HG03175 (cell line): Measurements from ENCODE around the gene PRSS21.

Source experiments
- ATAC-seq: cut with Tn5 transposase; IDR thresholded peaks from one replicate; pipeline ENCODE4 v1.9.1; 2021; ENCODE audit warnings: mild to moderate bottlenecking, moderate library complexity; ENCODE audit not compliant: unreplicated experiment

Gene PRSS21

DNA sequence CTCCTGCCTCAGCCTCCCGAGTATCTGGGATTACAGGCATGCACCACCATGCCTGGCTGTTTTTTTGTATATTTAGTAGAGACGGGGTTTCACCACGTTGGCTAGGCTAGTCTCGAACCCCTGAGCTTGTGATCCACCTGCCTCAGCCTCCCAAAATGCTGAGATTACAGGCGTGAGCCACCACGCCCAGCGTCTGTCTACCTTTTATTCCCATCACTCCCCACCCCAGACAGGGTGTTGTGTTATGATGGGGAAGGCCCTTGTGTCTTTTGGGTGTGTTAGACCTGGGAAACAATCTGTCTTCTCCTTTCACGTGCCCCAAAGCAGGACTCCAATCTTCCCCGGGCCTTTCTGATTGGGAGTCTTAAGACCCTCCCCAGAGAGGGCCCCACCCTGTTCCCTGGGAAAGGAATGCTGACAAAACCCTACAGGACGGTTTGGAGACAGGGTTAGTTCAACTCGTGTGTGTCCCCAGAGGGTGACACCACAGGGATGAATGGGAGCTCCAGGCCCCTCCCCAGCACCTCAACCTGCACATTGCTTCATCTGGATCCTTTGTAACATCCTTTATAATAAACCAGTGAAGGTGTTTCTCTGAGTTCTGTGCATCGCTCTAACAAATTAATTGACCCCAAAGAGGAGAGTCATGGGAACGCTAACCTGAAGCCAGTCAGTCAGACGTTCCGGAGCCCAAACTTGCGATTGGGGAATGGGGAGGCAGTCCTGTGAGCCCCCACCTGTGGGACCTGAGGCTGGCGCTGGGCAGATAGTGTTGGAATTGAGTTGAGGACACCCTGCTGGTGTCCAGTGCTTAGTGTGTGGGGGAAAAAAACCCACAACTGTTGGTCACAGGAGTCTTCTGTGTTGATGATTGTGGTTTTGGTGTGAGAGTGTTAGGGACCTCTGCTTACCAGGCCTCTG lies 36.8 kb upstream of the PRSS21 start:
- ATAC-seq: no peak

DNA sequence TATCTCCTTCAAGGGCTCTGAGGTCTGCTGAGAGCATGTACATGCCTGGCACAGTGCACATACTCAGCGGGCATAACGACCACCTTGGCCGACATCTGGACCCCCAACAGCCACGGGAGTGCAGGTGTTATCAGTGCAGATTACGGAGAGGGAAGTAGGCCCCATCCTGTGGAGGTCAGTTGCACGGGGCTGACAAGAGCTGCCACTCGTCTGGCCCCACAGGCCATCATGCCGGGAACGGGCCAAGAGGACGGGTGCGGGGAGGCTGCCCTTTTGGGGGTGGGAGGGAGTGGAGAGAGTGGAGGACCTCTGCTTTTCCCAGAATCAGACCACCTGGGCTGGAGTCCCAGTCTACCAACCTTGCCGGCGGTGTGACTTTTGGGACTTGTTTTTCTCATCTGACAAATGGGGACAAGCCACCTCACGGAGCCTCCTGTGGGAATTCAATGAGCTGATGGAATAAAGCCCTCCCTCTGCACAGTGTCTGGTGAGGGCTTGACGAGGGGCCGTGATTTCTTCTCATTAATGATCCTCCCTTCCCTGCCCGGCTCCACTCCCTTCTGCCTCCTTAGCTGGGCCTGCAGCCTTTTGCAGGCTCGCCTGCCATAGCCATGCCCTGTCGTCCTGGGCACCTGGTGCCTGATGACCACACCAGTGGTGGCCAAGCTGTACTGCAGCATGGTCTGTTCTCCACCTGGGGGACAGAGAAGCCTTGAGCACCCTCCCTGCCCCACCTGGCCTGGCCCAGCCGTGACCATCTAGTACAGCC lies 34.3 kb upstream of the PRSS21 start:
- no peak for ATAC-seq

DNA sequence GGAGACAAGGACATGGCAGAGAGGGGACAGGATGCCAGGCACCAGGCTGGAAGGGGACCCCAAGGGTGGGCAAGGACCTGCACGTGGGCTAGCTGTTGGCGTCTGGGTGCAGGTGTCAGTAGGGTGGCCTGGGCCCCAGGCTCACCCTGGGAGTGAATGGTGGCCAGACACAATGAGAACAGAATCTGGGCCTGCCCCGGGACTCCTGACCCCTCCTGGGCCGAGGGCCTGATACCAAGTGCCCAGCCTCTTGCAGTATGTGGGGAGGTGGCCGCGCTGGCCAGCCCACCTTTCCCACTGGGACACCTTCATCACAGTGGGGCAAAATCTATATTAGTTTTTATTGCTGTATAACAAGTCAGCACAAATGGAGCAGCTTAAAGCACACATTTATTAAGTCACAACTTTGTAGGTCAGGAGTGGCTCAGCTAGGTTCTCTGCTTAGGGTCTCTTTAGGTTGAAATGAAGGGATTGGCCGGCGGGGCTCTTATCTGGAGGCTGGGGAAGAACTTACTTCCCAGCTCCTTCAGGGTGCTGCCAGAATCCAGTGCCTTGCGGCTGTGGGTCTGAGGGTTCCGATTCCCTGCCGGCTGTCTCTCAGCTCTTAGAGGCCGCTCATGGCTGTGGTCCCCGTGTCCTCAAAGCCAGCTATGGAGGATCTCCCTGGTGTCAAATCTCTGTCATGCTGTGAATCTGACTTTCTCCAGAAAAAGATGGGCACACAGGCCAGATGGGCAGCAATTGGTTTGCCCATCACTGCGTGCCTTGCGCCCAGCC lies 33.3 kb upstream of the PRSS21 start:
- no peak for ATAC-seq

GRCh38 chr16:2784358-2785100 lies 32.5 kb upstream of the PRSS21 start:
- no peak for ATAC-seq

DNA sequence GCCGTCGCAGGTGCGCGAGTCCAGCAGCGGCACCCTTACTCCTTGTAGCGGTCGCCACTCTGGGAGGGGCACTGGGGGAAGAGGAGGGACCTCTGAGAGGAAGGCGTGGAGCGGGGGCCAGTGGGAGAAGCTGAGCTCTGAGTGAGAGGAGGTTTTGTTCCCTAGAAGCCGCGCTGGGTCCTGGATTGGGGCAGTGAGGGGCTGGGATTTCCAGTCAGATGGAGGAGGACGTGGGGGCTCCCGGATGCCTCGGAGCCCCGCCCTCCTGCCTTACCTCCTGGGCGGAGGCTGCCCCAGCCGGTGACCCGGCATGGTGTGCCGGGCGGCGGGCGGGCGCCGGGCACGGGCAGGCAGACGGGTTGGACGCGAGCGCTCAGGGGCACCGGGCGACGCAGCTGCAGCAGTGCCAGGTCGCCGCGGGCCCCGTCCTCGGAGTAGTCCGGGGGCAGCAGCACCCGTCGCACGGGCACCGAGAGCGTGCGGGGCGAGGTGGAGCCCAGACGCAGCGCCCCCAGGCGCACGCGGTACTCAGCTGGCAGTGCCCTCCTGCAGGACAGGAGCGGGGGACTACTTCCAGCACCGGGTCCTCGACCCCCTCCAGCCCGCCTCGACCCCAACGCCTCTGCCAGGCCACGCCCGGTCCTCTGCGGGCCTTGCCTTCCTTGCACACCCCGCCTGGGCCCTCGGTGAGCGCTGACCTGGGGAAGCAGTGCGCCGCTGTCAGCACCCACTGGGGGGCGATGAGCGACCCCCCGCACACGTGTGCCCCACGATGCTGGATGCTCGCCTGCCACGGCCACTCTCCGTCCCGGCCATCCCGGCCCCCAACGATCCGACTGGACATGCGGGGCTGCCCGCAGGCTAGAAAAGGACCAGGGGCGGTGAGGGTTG lies 31.7 kb upstream of the PRSS21 start:
- ATAC-seq: no peak

DNA sequence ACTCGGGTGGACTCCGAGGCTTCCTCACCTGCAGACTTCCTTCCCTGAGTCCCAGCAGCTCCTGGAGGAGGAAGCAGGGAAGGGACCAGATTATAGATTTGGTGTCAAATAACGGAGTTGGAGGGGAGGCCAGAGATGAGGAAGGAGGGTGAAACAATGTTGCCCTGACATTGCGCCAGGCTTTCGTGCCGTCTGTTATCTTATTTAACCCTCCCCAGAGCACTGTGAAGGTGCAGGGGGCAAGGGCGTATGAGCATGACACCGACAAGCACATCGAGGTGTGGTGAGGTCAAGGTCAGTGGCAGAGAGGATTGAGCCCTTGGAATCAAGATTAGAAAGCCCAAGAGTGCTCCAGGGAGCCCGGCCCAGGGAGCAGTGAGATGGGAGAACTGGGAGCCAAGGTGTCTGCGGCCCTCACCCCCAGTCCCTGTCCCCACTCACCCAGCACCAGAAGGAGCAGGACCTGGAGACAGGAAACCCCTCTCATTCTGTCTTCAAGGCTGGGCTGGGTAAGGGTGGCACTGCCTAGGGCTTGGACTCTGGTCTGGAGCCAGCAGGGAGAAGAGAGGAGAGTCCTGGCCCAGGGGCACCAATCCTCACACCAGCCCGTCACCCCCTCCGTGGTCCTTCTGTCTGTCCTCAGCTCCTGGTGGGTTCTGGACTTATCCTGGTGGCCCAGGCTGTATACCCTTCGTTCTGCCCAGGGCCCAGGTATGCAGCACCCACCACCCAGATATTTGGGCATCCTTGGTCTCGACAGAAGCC lies 30.8 kb upstream of the PRSS21 start:
- ATAC-seq: no peak

DNA sequence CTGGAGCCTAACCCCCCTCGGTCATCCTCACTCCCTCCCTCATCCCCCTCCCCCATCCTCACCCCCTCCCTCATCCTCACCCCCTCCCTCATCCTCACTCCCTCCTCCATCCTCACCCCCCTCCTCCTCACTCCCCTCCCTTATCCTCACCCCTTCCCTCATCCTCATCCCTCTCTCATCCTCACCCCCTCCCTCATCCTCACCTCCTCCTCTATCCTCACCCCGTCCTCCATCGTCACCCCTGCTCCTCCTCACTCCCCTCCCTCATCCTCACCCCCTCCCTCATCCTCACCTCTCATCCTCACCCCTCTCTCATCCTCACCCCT lies 30.2 kb upstream of the PRSS21 start:
- ATAC-seq: no peak

DNA sequence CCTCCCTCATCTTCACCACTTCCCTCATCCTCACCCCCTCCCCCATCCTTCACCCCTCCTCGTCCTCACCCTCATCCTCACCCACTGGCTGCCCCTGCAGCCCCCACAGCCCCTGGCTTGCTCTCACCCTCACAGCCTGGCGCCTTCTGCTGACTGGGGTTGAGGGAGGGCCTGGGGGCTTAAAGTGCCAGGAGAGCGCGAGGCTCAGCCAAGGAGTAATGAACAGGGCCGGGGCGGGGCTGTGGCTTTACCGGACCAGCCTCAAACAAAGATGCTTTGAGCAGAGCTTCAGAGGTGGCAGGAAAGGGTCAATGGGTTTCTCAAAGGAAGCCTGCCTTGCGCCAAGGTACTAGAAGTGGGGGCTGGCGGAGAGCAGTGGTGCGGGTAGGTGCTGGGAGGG lies 29.6 kb upstream of the PRSS21 start, which contains the start of gene PRSS33:
TSS of gene PRSS33 (minus strand) at position 155 of the 400 bp plus-strand sequence. CDS start 1,013 bp downstream, outside the sequence.
- ATAC-seq: no peak

- no peak for ATAC-seq
Measured at GRCh38 chr16:2787961-2788360, 29.1 kb upstream of the PRSS21 start.

DNA sequence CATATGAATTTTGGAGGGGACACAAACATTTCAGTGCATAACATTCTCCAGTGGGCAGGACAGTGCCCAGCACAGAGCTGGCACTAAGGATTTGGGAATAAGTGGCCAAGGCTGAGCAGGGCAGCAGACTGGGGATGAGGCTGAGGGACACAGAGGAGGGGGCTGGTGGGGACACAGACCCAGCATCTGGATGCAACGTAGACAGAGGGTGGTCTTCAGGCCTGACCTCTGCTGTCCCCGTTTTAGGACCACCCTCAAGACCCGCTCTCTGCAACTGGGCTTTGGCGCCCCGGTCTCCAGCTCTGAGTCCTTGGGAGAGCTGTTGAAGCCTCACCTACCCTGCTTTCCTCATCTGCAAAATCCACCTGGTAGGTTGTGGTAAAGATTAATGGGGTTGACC lies 26.4 kb upstream of the PRSS21 start:
- no peak for ATAC-seq

GRCh38 chr16:2791174-2791573 lies 25.9 kb upstream of the PRSS21 start:
- ATAC-seq: no peak

DNA sequence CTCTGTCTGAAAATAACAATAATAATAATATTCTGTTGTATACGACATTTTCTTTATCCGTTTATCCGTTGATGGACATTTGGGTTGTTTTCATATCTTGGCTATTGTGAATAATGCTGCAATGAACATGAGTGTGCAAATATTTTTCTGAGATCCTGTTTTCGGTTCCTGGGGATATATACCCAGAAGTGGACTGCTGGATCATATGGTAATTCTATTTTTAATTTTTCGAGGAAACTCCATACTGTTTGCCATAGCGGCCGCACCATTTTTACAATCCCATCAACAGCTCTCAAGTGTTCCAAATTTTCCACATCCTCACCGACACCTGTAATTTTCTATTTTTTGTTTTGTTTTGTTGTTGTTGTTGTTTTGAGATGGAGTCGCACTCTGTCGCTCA lies 24.1 kb upstream of the PRSS21 start:
- ATAC-seq: no peak

DNA sequence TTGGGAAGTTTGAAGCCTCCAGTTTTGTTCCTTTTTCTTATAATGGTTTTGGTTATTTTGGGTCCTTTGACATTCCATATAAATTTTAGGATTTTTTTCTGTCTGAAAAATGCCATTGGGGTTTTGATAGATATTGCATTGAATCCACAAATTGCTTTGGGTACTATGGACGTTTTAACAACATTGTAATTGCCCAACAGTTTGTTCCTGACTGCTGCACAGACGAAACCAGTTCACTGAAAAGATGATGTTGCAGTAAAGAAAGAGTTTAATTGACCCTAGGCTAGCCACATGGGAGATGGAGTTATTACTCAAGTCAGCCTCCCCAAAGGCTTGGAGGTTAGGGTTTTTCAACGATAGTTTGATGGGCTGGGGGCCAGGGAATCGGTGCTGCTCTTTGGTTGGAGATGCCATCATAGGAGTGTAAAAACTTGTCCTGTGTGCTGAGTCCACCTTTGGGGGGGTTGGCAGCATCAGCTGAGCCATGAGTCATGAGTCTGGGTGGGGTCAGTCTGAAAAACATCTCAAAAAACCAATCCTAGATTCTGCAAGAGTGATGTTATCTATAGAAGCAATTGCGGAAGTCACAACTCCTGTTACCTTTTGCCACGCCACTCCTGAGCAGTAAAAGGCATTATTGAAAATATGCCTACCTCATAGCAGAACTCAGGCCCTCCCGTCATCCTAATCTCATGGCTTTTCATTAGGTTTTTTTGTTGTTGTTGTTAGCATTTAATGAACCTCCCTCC lies 21.5 kb upstream of the PRSS21 start:
- no peak for ATAC-seq

DNA sequence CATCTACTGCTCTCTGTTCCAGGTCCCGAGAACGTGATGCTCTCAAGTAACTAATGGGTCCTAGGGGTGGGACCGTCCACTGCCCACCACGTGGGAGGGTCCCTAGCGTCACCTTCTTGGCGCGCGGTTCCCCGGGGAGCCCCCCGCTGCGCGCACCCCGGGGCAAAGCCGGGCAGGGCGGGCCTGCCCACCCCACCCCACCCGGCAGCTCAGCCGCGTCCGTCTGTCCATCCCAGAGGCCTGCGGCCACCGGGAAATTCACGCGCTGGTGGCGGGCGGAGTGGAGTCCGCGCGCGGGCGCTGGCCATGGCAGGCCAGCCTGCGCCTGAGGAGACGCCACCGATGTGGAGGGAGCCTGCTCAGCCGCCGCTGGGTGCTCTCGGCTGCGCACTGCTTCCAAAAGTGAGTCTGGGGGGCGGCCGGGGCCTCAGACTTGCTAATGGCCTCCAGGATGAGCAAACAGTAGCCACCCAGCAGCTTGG lies 18.3 kb upstream of the PRSS21 start:
- no peak for ATAC-seq

DNA sequence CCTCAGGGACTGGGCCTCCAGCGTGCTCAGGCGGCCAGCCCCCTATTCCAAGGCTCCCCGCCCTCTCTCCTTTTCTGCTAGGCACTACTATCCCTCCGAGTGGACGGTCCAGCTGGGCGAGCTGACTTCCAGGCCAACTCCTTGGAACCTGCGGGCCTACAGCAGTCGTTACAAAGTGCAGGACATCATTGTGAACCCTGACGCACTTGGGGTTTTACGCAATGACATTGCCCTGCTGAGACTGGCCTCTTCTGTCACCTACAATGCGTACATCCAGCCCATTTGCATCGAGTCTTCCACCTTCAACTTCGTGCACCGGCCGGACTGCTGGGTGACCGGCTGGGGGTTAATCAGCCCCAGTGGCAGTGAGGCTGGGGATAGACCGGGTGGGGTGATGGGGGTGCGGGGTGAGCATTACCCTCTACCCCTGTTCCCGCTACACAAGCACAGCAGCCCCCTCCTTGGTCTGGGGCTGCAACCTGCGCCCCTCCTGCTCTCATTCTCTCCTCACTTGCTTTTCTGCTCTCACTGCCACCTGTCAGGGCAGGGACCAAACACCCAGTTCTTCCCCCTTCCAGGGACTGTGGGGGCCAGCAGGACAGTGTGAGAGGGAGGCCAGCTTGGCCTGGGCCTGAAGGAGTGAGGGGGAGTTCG lies 17.7 kb upstream of the PRSS21 start:
- no peak for ATAC-seq

DNA sequence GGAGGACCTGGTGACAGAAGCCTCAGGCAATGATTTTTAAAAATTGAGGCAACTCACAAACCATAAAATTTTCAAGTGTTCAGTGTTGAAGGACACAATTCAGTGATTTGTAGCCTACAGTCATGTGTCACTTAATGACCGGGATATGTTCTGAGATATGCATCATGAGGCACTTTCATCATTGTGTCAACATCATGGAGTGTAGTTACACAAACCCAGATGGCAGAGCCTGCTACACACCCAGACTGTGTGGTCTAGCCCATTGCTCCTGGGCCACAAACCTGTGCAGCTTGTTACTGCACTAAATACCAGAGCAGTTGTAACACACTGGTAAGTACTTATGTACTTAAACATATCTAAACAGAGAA lies 17.2 kb upstream of the PRSS21 start:
- ATAC-seq: no peak

DNA sequence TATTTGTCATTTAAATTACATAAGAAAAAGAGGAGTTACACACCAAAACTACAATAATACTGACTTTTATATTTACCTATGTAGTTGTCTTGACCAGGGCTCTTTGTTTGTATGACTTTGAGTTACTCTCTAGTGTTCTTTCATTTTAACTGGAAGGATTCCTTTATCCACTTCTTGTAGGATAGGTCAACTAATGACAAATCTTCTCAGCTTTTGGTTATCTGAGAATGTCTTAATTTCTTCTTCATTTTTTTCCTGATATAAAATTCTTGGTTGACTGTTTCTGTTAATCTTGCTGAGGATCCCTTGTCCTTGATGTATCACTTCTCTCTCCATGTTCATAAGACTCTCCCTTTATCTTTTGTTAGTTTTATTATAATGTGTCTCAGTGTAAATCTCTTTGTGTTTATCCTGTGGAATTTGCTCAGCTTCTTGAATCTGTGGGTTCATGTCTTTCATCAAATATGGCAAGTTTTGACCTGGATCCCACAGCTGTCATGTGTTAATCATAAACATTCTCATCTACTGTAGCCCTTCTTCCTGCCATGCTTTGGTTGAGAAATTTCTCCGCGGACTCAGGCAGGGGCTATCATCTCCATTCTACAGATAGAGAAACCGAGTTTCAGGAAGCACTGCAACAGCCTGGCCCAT lies 13.4 kb upstream of the PRSS21 start:
- no peak for ATAC-seq
